HepG2 (cell line): ENCODE data around the gene AGER. TPM values are rescaled to one million over a fixed set of nuclear protein-coding genes. Genes with fewer than 3 reads are reported as not detected.

Experiments
- ATAC-seq: fragments of 200-7000 bp; cut with Tn5 transposase; 3 replicates; pipeline ENCODE4 v1.9.1; 2020; ENCODE audit warnings: mild to moderate bottlenecking, moderate library complexity
- BruUV-seq: library from RNA; stranded (reverse); fragments of 400-500 nt; replicated peaks from 2 replicates; lab custom pipeline; 2021; lab: Mats Ljungman, UMichigan
- CTCF ChIA-PET: fragments of 300-600 bp; formaldehyde crosslinking; extraction: SDS; loops from one replicate; lab custom pipeline; 2021; ENCODE audit warnings: low total read pairs, inconsistent platforms, low intra/inter-chr PET ratio; lab: Yijun Ruan, JAX
- POLR2A ChIA-PET: fragments of 350-600 bp; sonication (Branson Sonifier 250); formaldehyde crosslinking; loops from one replicate; lab custom pipeline; 2020; ENCODE audit warnings: antibody characterized with exemption, inconsistent platforms; lab: Yijun Ruan, JAX
- DNase-seq: peaks from one replicate; pipeline ENCODE4 v3.0.0-alpha.2; 2015; ENCODE audit warnings: low spot score
- FAIRE-seq: peaks from 3 replicates; lab custom pipeline; 2011; peaks lifted over from hg19 to GRCh38; lab: Jason Lieb, UNC
- H2AFZ ChIP-seq: one replicate; pipeline ENCODE4 v1.6.1; 2011; ENCODE audit warnings: low read length, inconsistent platforms
- H3K27ac ChIP-seq: fragments of 300-600 bp; 3 replicates; pipeline ENCODE4 v1.8.0; 2011; ENCODE audit warnings: mixed run types, mild to moderate bottlenecking, mixed read lengths, low read length, inconsistent platforms; ENCODE audit not compliant: insufficient read depth; ENCODE audit errors: extremely low read length
- H3K27me3 ChIP-seq, 2 experiments: fragments of 200-600 bp in 1 of 2; 2 replicates in 1 of 2; 3 replicates in 1 of 2; pipeline versions ENCODE4 v1.6.0 to v1.8.0; 2011; ENCODE audit warnings: low read length in 2 of 2, mild to moderate bottlenecking in 2 of 2, moderate library complexity in 2 of 2, inconsistent platforms in 1 of 2; ENCODE audit not compliant: insufficient read depth in 2 of 2, control insufficient read depth in 1 of 2
- H3K36me3 ChIP-seq, 2 experiments: fragments of 200-600 bp in 1 of 2; replicated peaks in 1 of 2; 2 replicates in 1 of 2; 3 replicates in 1 of 2; pipeline versions ENCODE4 v1.5.1 to v1.8.0; 2011; ENCODE audit warnings: low read length in 2 of 2, inconsistent platforms in 1 of 2; ENCODE audit not compliant: insufficient read depth in 2 of 2, control insufficient read depth in 1 of 2
- H3K4me1 ChIP-seq: 2 replicates; pipeline ENCODE4 v1.5.1; 2012; ENCODE audit warnings: low read length, inconsistent platforms; ENCODE audit not compliant: insufficient read depth
- H3K4me2 ChIP-seq: 2 replicates; pipeline ENCODE4 v1.6.0; 2011; ENCODE audit warnings: low read depth, low read length, inconsistent platforms
- H3K4me3 ChIP-seq, 3 experiments: fragments of 200-600 bp in 1 of 3; sonication (generic), shearing (Covaris generic) in 1 of 3; replicated peaks in 1 of 3; 2 replicates each; pipeline ENCODE4 v1.5.1; 2011 to 2016; ENCODE audit warnings: low read length in 3 of 3, inconsistent platforms in 2 of 3, low read depth in 2 of 3, mild to moderate bottlenecking in 2 of 3, control low read depth in 1 of 3, mixed read lengths in 1 of 3; ENCODE audit not compliant: insufficient read depth in 1 of 3
- H3K79me2 ChIP-seq: one replicate; pipeline ENCODE4 v1.6.1; 2011; ENCODE audit warnings: low read length, inconsistent platforms; ENCODE audit not compliant: insufficient read depth
- H3K9ac ChIP-seq: 2 replicates; pipeline ENCODE4 v1.6.0; 2011; ENCODE audit warnings: mild to moderate bottlenecking, low read depth, low read length, inconsistent platforms; ENCODE audit not compliant: insufficient read depth
- H3K9me3 ChIP-seq: 2 replicates; pipeline ENCODE4 v1.5.1; 2012; ENCODE audit warnings: mild to moderate bottlenecking, low read length
- H4K20me1 ChIP-seq: 2 replicates; pipeline ENCODE4 v1.6.0; 2011; ENCODE audit warnings: inconsistent platforms, mild to moderate bottlenecking, low read length, moderate library complexity; ENCODE audit not compliant: insufficient read depth
- BORCS8-MEF2B ChIP-seq: sonication (generic); formaldehyde crosslinking; IDR thresholded peaks from 2 replicates; pipeline ENCODE4 v1.8.0; 2022; ENCODE audit warnings: mild to moderate bottlenecking, missing genetic modification reagents
- RFXAP ChIP-seq: sonication (generic); formaldehyde crosslinking; IDR thresholded peaks from 2 replicates; pipeline ENCODE4 v1.4.0; 2020; ENCODE audit warnings: missing genetic modification reagents, borderline replicate concordance
- SALL1 ChIP-seq: sonication (generic); formaldehyde crosslinking; IDR thresholded peaks from 2 replicates; pipeline ENCODE4 v1.8.0; 2022; ENCODE audit warnings: mild to moderate bottlenecking, missing genetic modification reagents
- SRSF9 ChIP-seq: fragments of 200-400 bp; formaldehyde crosslinking; IDR thresholded peaks from 2 replicates; pipeline ENCODE4 v1.6.1; 2018; ENCODE audit warnings: borderline replicate concordance, mild to moderate bottlenecking, low read depth, low read length; ENCODE audit not compliant: insufficient read depth, poor library complexity, severe bottlenecking
- TBX2 ChIP-seq: sonication (generic); formaldehyde crosslinking; IDR thresholded peaks from 2 replicates; pipeline ENCODE4 v1.5.0; 2020; ENCODE audit warnings: missing genetic modification reagents, mild to moderate bottlenecking, borderline replicate concordance
- TBX3 ChIP-seq: fragments of 450-650 bp; IDR thresholded peaks from 2 replicates; pipeline ENCODE4 v1.6.1; 2017; ENCODE audit warnings: antibody characterized with exemption, mild to moderate bottlenecking, inconsistent platforms, borderline replicate concordance
- TEAD2 ChIP-seq: sonication (generic); formaldehyde crosslinking; IDR thresholded peaks from 2 replicates; pipeline ENCODE4 v1.9.0; 2021; ENCODE audit warnings: missing genetic modification reagents
- ZNF253 ChIP-seq: sonication (generic); formaldehyde crosslinking; IDR thresholded peaks from 2 replicates; pipeline ENCODE4 v1.8.0; 2022; ENCODE audit warnings: mild to moderate bottlenecking, missing genetic modification reagents, borderline replicate concordance
- ZNF318 ChIP-seq: sonication (generic); formaldehyde crosslinking; IDR thresholded peaks from 2 replicates; pipeline ENCODE4 v1.4.0; 2020; ENCODE audit warnings: mild to moderate bottlenecking, missing genetic modification reagents
- ZNF33B ChIP-seq: sonication (generic); formaldehyde crosslinking; IDR thresholded peaks from 2 replicates; pipeline ENCODE4 v1.5.1; 2020; ENCODE audit warnings: mild to moderate bottlenecking, missing genetic modification reagents
- ZNF572 ChIP-seq: sonication (generic); formaldehyde crosslinking; IDR thresholded peaks from 2 replicates; pipeline ENCODE4 v1.5.1; 2020; ENCODE audit warnings: mild to moderate bottlenecking, missing genetic modification reagents
- ZNF746 ChIP-seq: sonication (generic); formaldehyde crosslinking; IDR thresholded peaks from 2 replicates; pipeline ENCODE4 v1.8.0; 2022; ENCODE audit warnings: mild to moderate bottlenecking, missing genetic modification reagents
- ZNF770 ChIP-seq: sonication (generic); formaldehyde crosslinking; IDR thresholded peaks from 2 replicates; pipeline ENCODE4 v1.5.0; 2020; ENCODE audit warnings: mild to moderate bottlenecking, missing genetic modification reagents
- WGBS: methylation state at CpG from one replicate; pipeline ENCODE4 v1.1.6; 2017; ENCODE audit warnings: low lambda C conversion rate; 5-methylcytosine and 5-hydroxymethylcytosine counted together
- in situ Hi-C: cut with HindIII; loops from 2 replicates; pipeline ENCODE4 v1.10.0; 2017; ENCODE audit warnings: low pct_unique_long_range_greater_than_20kb; ENCODE audit not compliant: extremely low pct_ligation_motif_present
- intact Hi-C: fragments of 100-400 bp; cut with micrococcal nuclease; formaldehyde crosslinking; loops from one replicate; pipeline ENCODE4 v1.10.0; 2022; ENCODE audit not compliant: unreplicated experiment
- polyA plus RNA-seq, 8 experiments: library from polyadenylated mRNA; depleted of rRNA in 3 of 8; stranded (reverse) in 7 of 8; unstranded in 1 of 8; fragments of >200 nt; fragmentation: Illumina TruSeq in 4 of 8; extraction: Trizol in 4 of 8; gene quantifications; 2 replicates each; pipeline versions ENCODE4 v1.2.1 to v1.2.3, GENCODE V29; 2011 to 2016; ENCODE audit warnings: low read depth in 4 of 8, missing spikeins in 1 of 8, mixed read lengths in 1 of 8; ENCODE audit not compliant: insufficient read depth in 1 of 8
- total RNA-seq, 5 experiments: library from RNA; depleted of rRNA; stranded (reverse); fragments of >200 nt; fragmentation: Illumina TruSeq; extraction: Trizol; gene quantifications; 2 replicates each; pipeline ENCODE4 v1.2.3, GENCODE V29; 2016; ENCODE audit warnings: low read depth in 1 of 5

Gene AGER
- total and polyA plus RNA-seq, 2 of the 13 experiments (the other 11 are each of a cell fraction or from before 2014, with no cell fraction given): 1.9 to 5.1 TPM

- H3K4me2 ChIP-seq: peak overlapping the region; percentile 95
- BruUV-seq: no TSS peak
- H3K79me2 ChIP-seq: peaks cover 15% of the 10 kb centered on the region
- intact Hi-C loops (loop anchor here (1.0 kb wide), 1 partner anchor 13 kb away; the partner anchor contains the start of gene RNF5), in situ Hi-C loops (loop anchor here (5.0 kb wide), 1 partner anchor 781 kb away; no protein-coding TSS in a partner anchor)
- peak overlapping the region; percentile 90 for H3K9ac ChIP-seq
- no peak overlapping the region for H2AFZ ChIP-seq
- POLR2A ChIA-PET: interaction anchor here (0.7 to 7.1 kb wide), 10 partner anchors 9 to 781 kb away, joined by 3 to 127 read pairs (median 4); partner anchors contain the start of genes AGPAT1, ATF6B, C6orf47 and FKBPL
- WGBS: 56% methylated on average over 8 of the region's 8 CpGs
- peaks cover 47% of the 10 kb centered on the region for H3K4me1 ChIP-seq
- CTCF ChIA-PET: no interaction called here
- DNase-seq: no peak
- H3K36me3 ChIP-seq: peaks cover 7 to 19% of the 10 kb centered on the region in 2 experiments
- FAIRE-seq: no peak
- no peaks in the 10 kb centered on the region; a peak in 1 of 5 replicates for H3K27me3 ChIP-seq
- H4K20me1 ChIP-seq: no peaks in the 10 kb centered on the region
- no peak for ATAC-seq
- no peaks in the 10 kb centered on the region for H3K9me3 ChIP-seq
- peak overlapping the region; percentile 74 to 93 (median 79) for H3K4me3 ChIP-seq
- H3K27ac ChIP-seq: peak overlapping the region; percentile 80
- TF ChIP-seq SRSF9 (no peak), TBX2 (0 out of 2 replicates have a peak, but pooled peaks have one; percentile 35), ZNF318 (no peak), ZNF253 (CRISPR knock-in tag) (no peak), RFXAP (CRISPR knock-in tag) (no peak), ZNF746 (no peak), TEAD2 (CRISPR knock-in tag) (no peak), ZNF770 (CRISPR knock-in tag) (0 out of 2 replicates have a peak, but pooled peaks have one; percentile 8), TBX3 (no peak), SALL1 (CRISPR knock-in tag) (0 out of 2 replicates have a peak, but pooled peaks have one; percentile 16), BORCS8-MEF2B (CRISPR knock-in tag) (no peak), ZNF33B (no peak), ZNF572 (CRISPR knock-in tag) (0 out of 2 replicates have a peak, but pooled peaks have one; percentile 82)
Observed at GRCh38 chr6:32190911-32191677, 7.0 kb upstream of the AGER start.
